ENCODE measurements around the gene MTARC2. TPM values are rescaled to one million over a fixed set of nuclear protein-coding genes. Genes with fewer than 3 reads are reported as not detected.

Gene MTARC2
- total and polyA plus RNA-seq, 10 donors = 4.8 to 27.2 (median 15.3) TPM

DNA sequence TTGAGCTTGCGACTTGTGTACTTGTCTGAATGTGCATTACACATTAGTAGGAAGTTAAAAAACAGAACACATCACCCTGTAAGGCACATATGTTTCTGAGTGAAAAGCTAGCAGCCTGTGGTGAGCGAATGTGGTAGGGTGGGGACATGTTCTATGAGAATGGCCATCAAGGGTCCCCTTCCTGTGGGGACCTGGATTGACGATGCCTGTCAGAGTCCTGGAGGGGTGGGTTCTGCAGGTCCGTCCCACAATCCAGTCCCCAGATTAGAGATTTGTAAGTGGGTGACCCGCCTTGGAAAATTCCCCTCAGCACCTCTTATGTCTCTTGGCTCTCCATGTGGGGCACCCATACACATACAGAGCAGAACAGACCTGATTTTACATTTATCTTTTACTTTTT, 78.6 kb downstream of the MTARC2 start:
- TF ChIP-seq POLR2A (IDR thresholded peaks at IDR 0.05) = no peak
- TF ChIP-seq, protein P1, sequence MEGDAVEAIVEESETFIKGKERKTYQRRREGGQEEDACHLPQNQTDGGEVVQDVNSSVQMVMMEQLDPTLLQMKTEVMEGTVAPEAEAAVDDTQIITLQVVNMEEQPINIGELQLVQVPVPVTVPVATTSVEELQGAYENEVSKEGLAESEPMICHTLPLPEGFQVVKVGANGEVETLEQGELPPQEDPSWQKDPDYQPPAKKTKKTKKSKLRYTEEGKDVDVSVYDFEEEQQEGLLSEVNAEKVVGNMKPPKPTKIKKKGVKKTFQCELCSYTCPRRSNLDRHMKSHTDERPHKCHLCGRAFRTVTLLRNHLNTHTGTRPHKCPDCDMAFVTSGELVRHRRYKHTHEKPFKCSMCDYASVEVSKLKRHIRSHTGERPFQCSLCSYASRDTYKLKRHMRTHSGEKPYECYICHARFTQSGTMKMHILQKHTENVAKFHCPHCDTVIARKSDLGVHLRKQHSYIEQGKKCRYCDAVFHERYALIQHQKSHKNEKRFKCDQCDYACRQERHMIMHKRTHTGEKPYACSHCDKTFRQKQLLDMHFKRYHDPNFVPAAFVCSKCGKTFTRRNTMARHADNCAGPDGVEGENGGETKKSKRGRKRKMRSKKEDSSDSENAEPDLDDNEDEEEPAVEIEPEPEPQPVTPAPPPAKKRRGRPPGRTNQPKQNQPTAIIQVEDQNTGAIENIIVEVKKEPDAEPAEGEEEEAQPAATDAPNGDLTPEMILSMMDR (IDR thresholded peaks at IDR 0.05 in 8 of 11, conservative IDR thresholded peaks at IDR 0.05 in 3 of 11) = no peak
- TF ChIP-seq POLR2AphosphoS5 (IDR thresholded peaks at IDR 0.05) = no peak
- Histone ChIP-seq H3K36me3 (peaks cover 0 to 11% (median 0%) of the 10 kb centered on the region in 6 donors), H3K4me1 (peaks cover 0 to 6% (median 0%) of the 10 kb centered on the region in 6 donors), H3K27me3 (replicated peaks in 1 of 7) (peaks cover 0 to 9% (median 0%) of the 10 kb centered on the region in 7 donors), H3K27ac (no peak overlapping the region), H3K4me3 (no peak overlapping the region), H3K9me3 (peaks cover 0 to 5% (median 0%) of the 10 kb centered on the region in 8 donors)
- WGBS, 5 donors = 82 to 92% (median 89%) methylated on average over 5 of the region's 5 CpGs
- intact Hi-C loops (cut with DNase I; ENCODE audit: low total_unique reads) = no loop called here
- DNase-seq = no peak

DNA sequence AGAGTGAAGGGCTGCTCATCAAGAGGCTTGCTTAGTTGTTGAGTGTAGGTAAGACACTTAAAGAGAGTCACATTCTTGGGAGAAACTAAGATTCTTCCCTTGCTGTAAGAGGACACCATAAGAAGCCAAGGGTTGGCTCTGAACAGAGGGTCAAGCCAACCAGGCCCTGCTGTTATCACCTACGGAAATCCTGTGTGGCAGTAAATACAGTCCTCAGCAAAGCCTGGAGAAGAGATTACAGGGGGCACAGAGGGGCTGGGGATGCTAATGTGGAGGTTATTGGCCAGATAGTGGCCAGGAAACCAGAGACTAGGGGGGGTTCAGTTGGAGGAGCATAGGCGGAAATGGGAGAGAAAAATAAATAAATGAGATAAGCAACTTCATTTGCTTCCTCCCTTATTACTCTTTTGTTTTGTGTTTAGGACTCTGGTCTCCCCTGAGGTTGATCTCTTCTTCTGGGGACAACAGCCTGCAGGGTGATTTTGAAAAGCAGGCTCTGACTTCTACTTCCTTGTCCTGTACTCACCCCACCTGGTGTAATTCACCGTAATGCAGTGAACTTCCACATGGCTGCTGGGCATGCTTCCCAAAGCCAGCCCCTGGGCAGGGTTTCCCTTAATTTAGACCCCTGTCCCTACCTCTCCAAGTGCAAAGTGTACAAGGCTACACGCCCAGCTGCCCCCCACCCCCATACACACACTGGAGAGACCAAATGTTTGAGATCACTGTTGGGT, 79.5 kb downstream of the MTARC2 start:
- intact Hi-C loops (cut with DNase I; ENCODE audit: low total_unique reads) = no loop called here
- Histone ChIP-seq H3K27ac (no peak overlapping the region), H3K4me3 (no peak overlapping the region), H3K4me1 (peaks cover 0 to 6% (median 0%) of the 10 kb centered on the region in 6 donors), H3K9me3 (peaks cover 0 to 5% (median 0%) of the 10 kb centered on the region in 8 donors), H3K27me3 (replicated peaks in 1 of 7) (peaks cover 0 to 9% (median 0%) of the 10 kb centered on the region in 7 donors), H3K36me3 (peaks cover 0 to 13% (median 0%) of the 10 kb centered on the region in 6 donors)
- no peak for DNase-seq
- 64 to 85% (median 68%) methylated on average over 4 of the region's 4 CpGs for WGBS, 5 donors
- TF ChIP-seq POLR2A (IDR thresholded peaks at IDR 0.05) (no peak), POLR2AphosphoS5 (IDR thresholded peaks at IDR 0.05) (no peak)
- TF ChIP-seq, protein P1 (IDR thresholded peaks at IDR 0.05 in 8 of 11, conservative IDR thresholded peaks at IDR 0.05 in 3 of 11) = no peak

- WGBS, 5 donors = 89 to 95% (median 91%) methylated on average over 4 of the region's 4 CpGs
- intact Hi-C loops (cut with DNase I; ENCODE audit: low total_unique reads) = no loop called here
- TF ChIP-seq, protein P1 (IDR thresholded peaks at IDR 0.05 in 8 of 11, conservative IDR thresholded peaks at IDR 0.05 in 3 of 11) = no peak
- no peak for TF ChIP-seq POLR2A (IDR thresholded peaks at IDR 0.05)
- TF ChIP-seq POLR2AphosphoS5 (IDR thresholded peaks at IDR 0.05) = no peak
- Histone ChIP-seq H3K4me3 (no peak overlapping the region), H3K27ac (no peak overlapping the region), H3K9me3 (peaks cover 0 to 5% (median 0%) of the 10 kb centered on the region in 8 donors), H3K36me3 (peaks cover 0 to 13% (median 0%) of the 10 kb centered on the region in 6 donors), H3K27me3 (replicated peaks in 1 of 7) (peaks cover 0 to 9% (median 0%) of the 10 kb centered on the region in 7 donors), H3K4me1 (peaks cover 0 to 6% (median 0%) of the 10 kb centered on the region in 6 donors)
- no peak for DNase-seq
Measured at GRCh38 chr1:220828179-220828490, 80.0 kb downstream of the MTARC2 start.

- H3K27ac ChIP-seq = no peak overlapping the region
- H3K9me3 ChIP-seq = peaks cover 0 to 5% (median 0%) of the 10 kb centered on the region in 8 donors
- TF ChIP-seq POLR2A (IDR thresholded peaks at IDR 0.05) = no peak
- no peak for TF ChIP-seq POLR2AphosphoS5 (IDR thresholded peaks at IDR 0.05)
- intact Hi-C loops (cut with DNase I; ENCODE audit: low total_unique reads) = no loop called here
- DNase-seq = no peak
- no peak overlapping the region for H3K4me3 ChIP-seq
- WGBS, 5 donors = 89 to 97% (median 94%) methylated on average over 4 of the region's 4 CpGs
- H3K4me1 ChIP-seq = peaks cover 0 to 6% (median 0%) of the 10 kb centered on the region in 6 donors
- H3K27me3 ChIP-seq (replicated peaks in 1 of 7) = peaks cover 0 to 9% (median 0%) of the 10 kb centered on the region in 7 donors
- H3K36me3 ChIP-seq = peaks cover 0 to 13% (median 0%) of the 10 kb centered on the region in 6 donors
Measured at GRCh38 chr1:220828950-220829586, 80.9 kb downstream of the MTARC2 start.

Data from spleen (tissue), 11 donors.